ENCODE measurements around the gene PUM1. TPM values are rescaled to one million over a fixed set of nuclear protein-coding genes. Genes with fewer than 3 reads are reported as not detected.

The PUM1 gene
- total RNA-seq, 4 donors from 2014 or later, result 83.2 to 118 (median 106) TPM

GRCh38 chr1:31029026-31029425, 36.5 kb downstream of the PUM1 start:
- intact Hi-C loops (cut with DNase I; ENCODE audit: low total_unique reads), result no loop called here
- no peak for TF ChIP-seq POLR2A (IDR thresholded peaks at IDR 0.05)
- no peak for TF ChIP-seq CTCF (IDR thresholded peaks at IDR 0.05)
- no peak for DNase-seq (ENCODE audit: low spot score in 2 of 2)

GRCh38 chr1:31027693-31028526, 37.6 kb downstream of the PUM1 start:
- no peak overlapping the region for H3K4me3 ChIP-seq (ENCODE audit: low read depth, poor library complexity, severe bottlenecking)
- WGBS, 2 donors, result 64 to 71% methylated on average over 3 of the region's 3 CpGs
- no peak for DNase-seq (ENCODE audit: low spot score in 2 of 2)
- TF ChIP-seq POLR2A (IDR thresholded peaks at IDR 0.05) (no peak), CTCF (IDR thresholded peaks at IDR 0.05) (no peak)
- intact Hi-C loops (cut with DNase I; ENCODE audit: low total_unique reads), result no loop called here

More at GRCh38 chr1:31029026-31029425, 36.5 kb downstream of the PUM1 start:
- H3K4me3 ChIP-seq (ENCODE audit: low read depth, poor library complexity, severe bottlenecking), result no peak overlapping the region

GRCh38 chr1:31022259-31022658, 43.3 kb downstream of the PUM1 start:
- TF ChIP-seq CTCF (IDR thresholded peaks at IDR 0.05), result no peak
- TF ChIP-seq POLR2A (IDR thresholded peaks at IDR 0.05), result no peak
- 68 to 77% methylated on average over 2 of the region's 2 CpGs for WGBS, 2 donors
- no peak for DNase-seq (ENCODE audit: low spot score in 2 of 2)

GRCh38 chr1:31020007-31020790, 45.3 kb downstream of the PUM1 start:
- 34 to 47% methylated on average over 3 of the region's 3 CpGs for WGBS, 2 donors
- intact Hi-C loops (cut with DNase I; ENCODE audit: low total_unique reads), result no loop called here
- DNase-seq (ENCODE audit: low spot score in 2 of 2), result no peak
- no peak overlapping the region for H3K4me3 ChIP-seq (ENCODE audit: low read depth, poor library complexity, severe bottlenecking)
- TF ChIP-seq POLR2A (IDR thresholded peaks at IDR 0.05), result no peak
- TF ChIP-seq CTCF (IDR thresholded peaks at IDR 0.05), result no peak

More at GRCh38 chr1:31022259-31022658, 43.3 kb downstream of the PUM1 start:
- no peak overlapping the region for H3K4me3 ChIP-seq (ENCODE audit: low read depth, poor library complexity, severe bottlenecking)
- intact Hi-C loops (cut with DNase I; ENCODE audit: low total_unique reads), result no loop called here

DNA sequence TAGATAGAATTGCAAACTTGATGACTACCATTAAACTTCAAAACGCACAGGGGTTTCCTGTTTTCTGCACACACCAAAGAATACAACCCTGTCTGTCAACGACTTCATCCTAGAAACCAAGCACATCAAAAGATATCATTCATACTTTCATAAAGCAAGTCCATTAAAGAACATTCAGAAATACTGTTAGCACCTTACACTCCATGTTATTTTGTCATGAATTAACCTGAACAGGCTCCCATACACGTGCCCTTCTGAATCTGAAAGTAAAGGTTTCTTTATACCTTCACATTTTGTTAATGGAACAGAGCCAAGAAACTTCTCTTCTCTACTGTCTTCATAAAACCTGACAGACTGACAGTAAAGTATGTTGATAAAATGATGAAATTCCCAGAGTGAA, 46.1 kb downstream of the PUM1 start:
- WGBS, 2 donors, result 49 to 57% methylated on average over 3 of the region's 3 CpGs
- H3K4me3 ChIP-seq (ENCODE audit: low read depth, poor library complexity, severe bottlenecking), result no peak overlapping the region
- DNase-seq (ENCODE audit: low spot score in 2 of 2), result no peak
- intact Hi-C loops (cut with DNase I; ENCODE audit: low total_unique reads), result no loop called here
- TF ChIP-seq CTCF (IDR thresholded peaks at IDR 0.05) (no peak), POLR2A (IDR thresholded peaks at IDR 0.05) (no peak)

All from lower leg skin (tissue), 4 donors.